Upper lobe of left lung (tissue), 6 donors: ENCODE data around the gene DFFA. TPM values are rescaled to one million over a fixed set of nuclear protein-coding genes. Genes with fewer than 3 reads are reported as not detected.

Experiments
- ATAC-seq, 2 donors: fragments of 200-7000 bp; cut with Tn5 transposase; one replicate each; pipeline ENCODE4 v1.9.1; 2022; ENCODE audit warnings: mild to moderate bottlenecking in 2 of 2, moderate library complexity in 2 of 2; ENCODE audit not compliant: low FRiP score in 2 of 2
- DNase-seq, 2 donors: peaks; one replicate each; pipeline ENCODE4 v3.0.0-alpha.2; 2019 to 2020
- H3K27ac ChIP-seq, 4 donors: fragments of 200-600 bp; sonication (generic); one replicate each; pipeline ENCODE4 v1.5.1; 2016 to 2019
- H3K27me3 ChIP-seq, 4 donors: fragments of 200-600 bp; sonication (generic); one replicate each; pipeline ENCODE4 v1.5.1; 2017 to 2019
- H3K36me3 ChIP-seq, 4 donors: fragments of 200-600 bp; sonication (generic); one replicate each; pipeline ENCODE4 v1.5.1; 2016 to 2019
- H3K4me1 ChIP-seq, 4 donors: fragments of 200-600 bp; sonication (generic); one replicate each; pipeline ENCODE4 v1.5.1; 2018 to 2019
- H3K4me3 ChIP-seq, 4 donors: fragments of 200-600 bp; sonication (generic); one replicate each; pipeline ENCODE4 v1.5.1; 2017 to 2019; ENCODE audit warnings: mild to moderate bottlenecking in 2 of 4, moderate library complexity in 1 of 4
- H3K9me3 ChIP-seq, 4 donors: fragments of 200-600 bp; sonication (generic); one replicate each; pipeline ENCODE4 v1.5.1; 2018 to 2019
- CTCF ChIP-seq, 6 experiments: fragments of 450-650 bp in 4 of 6; fragments of 200-600 bp in 2 of 6; sonication (generic) in 2 of 6; IDR thresholded peaks; one replicate each; pipeline ENCODE4 v1.5.1; 2016 to 2019; ENCODE audit warnings: antibody characterized with exemption in 6 of 6
- EP300 ChIP-seq, 4 donors: sonication (generic); formaldehyde crosslinking; IDR thresholded peaks; one replicate each; pipeline ENCODE4 v1.5.1; 2017; ENCODE audit warnings: antibody characterized with exemption in 4 of 4, control low read depth in 2 of 4
- POLR2A ChIP-seq, 4 donors: fragments of 450-650 bp; IDR thresholded peaks; one replicate each; pipeline ENCODE4 v1.5.1; 2016 to 2017; ENCODE audit warnings: antibody characterized with exemption in 4 of 4, mild to moderate bottlenecking in 2 of 4
- POLR2AphosphoS5 ChIP-seq, 2 donors: sonication (generic); formaldehyde crosslinking; IDR thresholded peaks; one replicate each; pipeline ENCODE4 v1.5.1; 2017; ENCODE audit warnings: antibody characterized with exemption in 2 of 2
- WGBS, 2 donors: methylation state at CpG; one replicate each; pipeline ENCODE4 v1.1.5; 2017 to 2018; 5-methylcytosine and 5-hydroxymethylcytosine counted together
- total RNA-seq, 6 donors: library from RNA; depleted of rRNA in 4 of 6; stranded (reverse); fragments of >200 nt in 4 of 6; gene quantifications; one replicate each; pipeline versions ENCODE4 v1.1.0 to v1.2.1, GENCODE V29; 2016 to 2021
- donor health status: DM: no; HTN: no; CAD: no; lungs with moderate emphysema.
- donor health status: DM: no; HTN: yes; CAD: no; lungs with severe emphysema.

The DFFA gene
- total RNA-seq, 6 donors from 2014 or later = 15.8 to 37.2 (median 22.9) TPM

GRCh38 chr1:10519016-10519417, 46.7 kb upstream of the DFFA start:
- peak; percentile 47 to 86 for ATAC-seq
- no peaks in the 10 kb centered on the region for H3K9me3 ChIP-seq
- WGBS, 2 donors = 56 to 68% methylated on average over 7 of the region's 7 CpGs
- H3K36me3 ChIP-seq = no peaks in the 10 kb centered on the region
- peak overlapping the region in 1 of 4 donors; percentile 8 for H3K4me3 ChIP-seq
- TF ChIP-seq CTCF (IDR thresholded peaks at IDR 0.05) = no peak
- TF ChIP-seq POLR2A (IDR thresholded peaks at IDR 0.05) = peak in 1 of 4 donors; percentile 47
- peak in 1 of 2 donors; percentile 79 for DNase-seq
- H3K27me3 ChIP-seq = no peaks in the 10 kb centered on the region
- H3K4me1 ChIP-seq = peaks cover 38 to 74% (median 60%) of the 10 kb centered on the region in 4 donors
- peak overlapping the region in 3 of 4 donors; percentile 43 to 68 (median 61) for H3K27ac ChIP-seq

- Histone ChIP-seq H3K36me3 (no peaks in the 10 kb centered on the region), H3K9me3 (no peaks in the 10 kb centered on the region), H3K27me3 (no peaks in the 10 kb centered on the region), H3K4me1 (peaks cover 32 to 71% (median 53%) of the 10 kb centered on the region in 4 donors), H3K27ac (peak overlapping the region in 3 of 4 donors; percentile 42 to 73 (median 62)), H3K4me3 (no peak overlapping the region)
- no peak for ATAC-seq
- no peak for TF ChIP-seq EP300 (IDR thresholded peaks at IDR 0.05)
- no peak for TF ChIP-seq POLR2A (IDR thresholded peaks at IDR 0.05)
- TF ChIP-seq POLR2AphosphoS5 (IDR thresholded peaks at IDR 0.05) = no peak
- no peak for TF ChIP-seq CTCF (IDR thresholded peaks at IDR 0.05)
- DNase-seq = no peak
- 72 to 78% methylated on average over 2 of the region's 2 CpGs for WGBS, 2 donors
Observed at GRCh38 chr1:10517677-10517982, 45.3 kb upstream of the DFFA start.

- H3K4me1 ChIP-seq = peaks cover 30 to 71% (median 50%) of the 10 kb centered on the region in 4 donors
- peak overlapping the region; percentile 55 to 73 (median 66) for H3K27ac ChIP-seq
Observed at GRCh38 chr1:10516925-10517676, 44.8 kb upstream of the DFFA start.

GRCh38 chr1:10515976-10516750, 43.8 kb upstream of the DFFA start:
- WGBS, 2 donors = 75 to 78% methylated on average over 6 of the region's 6 CpGs

More at GRCh38 chr1:10516925-10517676, 44.8 kb upstream of the DFFA start:
- peak in 1 of 2 donors; percentile 59 for ATAC-seq
- WGBS, 2 donors = 53 to 62% methylated on average over 6 to 8 of the region's 8 CpGs
- Histone ChIP-seq H3K4me3 (no peak overlapping the region), H3K36me3 (no peaks in the 10 kb centered on the region), H3K9me3 (no peaks in the 10 kb centered on the region), H3K27me3 (no peaks in the 10 kb centered on the region)
- DNase-seq = no peak
- peak in 1 of 2 donors; percentile 16 for TF ChIP-seq POLR2AphosphoS5 (IDR thresholded peaks at IDR 0.05)
- no peak for TF ChIP-seq POLR2A (IDR thresholded peaks at IDR 0.05)

More at GRCh38 chr1:10515976-10516750, 43.8 kb upstream of the DFFA start:
- no peak overlapping the region for H3K4me3 ChIP-seq
- TF ChIP-seq EP300 (IDR thresholded peaks at IDR 0.05) = no peak
- TF ChIP-seq POLR2AphosphoS5 (IDR thresholded peaks at IDR 0.05) = no peak
- no peak for TF ChIP-seq CTCF (IDR thresholded peaks at IDR 0.05)
- TF ChIP-seq POLR2A (IDR thresholded peaks at IDR 0.05) = no peak
- H3K9me3 ChIP-seq = no peaks in the 10 kb centered on the region
- H3K4me1 ChIP-seq = peaks cover 38 to 71% (median 54%) of the 10 kb centered on the region in 4 donors
- peak overlapping the region; percentile 55 to 73 (median 66) for H3K27ac ChIP-seq
- ATAC-seq (peak in 1 of 2 donors; percentile 45), DNase-seq (no peak)
- H3K27me3 ChIP-seq = no peaks in the 10 kb centered on the region
- no peaks in the 10 kb centered on the region for H3K36me3 ChIP-seq
